NCI-H2107 treated with DMSO at 0.1 percent for 48 hours (cell line): ENCODE measurements around the gene BABAM2.
"Not testable (repeated sequence)": the region's sequence is repeated elsewhere in the genome, so short reads cannot be mapped to it uniquely, and the experiment has no call there.

Source experiments
- DNase-seq: peaks from one replicate; lab custom pipeline; 2025; ENCODE audit not compliant: unreplicated experiment; lab: John Stamatoyannopoulos, UW

BABAM2 gene

GRCh38 chr2:28011322-28011737 is 120.8 kb downstream of the BABAM2 start:
- DNase-seq: no peak

GRCh38 chr2:28018474-28018873 is 127.9 kb downstream of the BABAM2 start:
- not testable (repeated sequence) for DNase-seq

- not testable (repeated sequence) for DNase-seq
Observed at GRCh38 chr2:28019521-28019920, 129.0 kb downstream of the BABAM2 start.

GRCh38 chr2:28021898-28022297 is 131.4 kb downstream of the BABAM2 start:
- no peak for DNase-seq

GRCh38 chr2:28025123-28025522 is 134.6 kb downstream of the BABAM2 start:
- no peak for DNase-seq

GRCh38 chr2:28026230-28026629 is 135.7 kb downstream of the BABAM2 start:
- not testable (repeated sequence) for DNase-seq

GRCh38 chr2:28028025-28028424 is 137.5 kb downstream of the BABAM2 start:
- no peak for DNase-seq

GRCh38 chr2:28030600-28030999 is 140.1 kb downstream of the BABAM2 start:
- no peak for DNase-seq

GRCh38 chr2:28032816-28033215 is 142.3 kb downstream of the BABAM2 start:
- DNase-seq: no peak

GRCh38 chr2:28034696-28035095 is 144.2 kb downstream of the BABAM2 start:
- DNase-seq: no peak

GRCh38 chr2:28035163-28035690 is 144.7 kb downstream of the BABAM2 start:
- no peak for DNase-seq

GRCh38 chr2:28035816-28036215 is 145.3 kb downstream of the BABAM2 start:
- DNase-seq: no peak

- DNase-seq: no peak
Observed at GRCh38 chr2:28036307-28036706, 145.8 kb downstream of the BABAM2 start.

GRCh38 chr2:28038722-28039121 is 148.2 kb downstream of the BABAM2 start:
- DNase-seq: no peak

GRCh38 chr2:28045676-28046351 is 155.3 kb downstream of the BABAM2 start:
- no peak for DNase-seq

- DNase-seq: no peak
Observed at GRCh38 chr2:28046921-28047320, 156.4 kb downstream of the BABAM2 start.

GRCh38 chr2:28047681-28048080 is 157.2 kb downstream of the BABAM2 start:
- no peak for DNase-seq

GRCh38 chr2:28048341-28048740 is 157.8 kb downstream of the BABAM2 start:
- DNase-seq: no peak

GRCh38 chr2:28049416-28049815 is 158.9 kb downstream of the BABAM2 start:
- no peak for DNase-seq

- DNase-seq: no peak
Observed at GRCh38 chr2:28049899-28050298, 159.4 kb downstream of the BABAM2 start.

GRCh38 chr2:28052691-28053090 is 162.2 kb downstream of the BABAM2 start:
- no peak for DNase-seq

- no peak for DNase-seq
Observed at GRCh38 chr2:28053597-28053996, 163.1 kb downstream of the BABAM2 start.

GRCh38 chr2:28054916-28055315 is 164.4 kb downstream of the BABAM2 start:
- DNase-seq: no peak
